WTC11 (cell line): ENCODE results near the gene FHIT. TPM values are rescaled to one million over a fixed set of nuclear protein-coding genes. Genes with fewer than 3 reads are reported as not detected.

ENCODE experiments used
- ATAC-seq: fragments of 200-7000 bp; cut with Tn5 transposase; 2 replicates; pipeline ENCODE4 v1.10.0; 2021; ENCODE audit warnings: mild to moderate bottlenecking, moderate library complexity
- CTCF ChIA-PET: fragments of 300-600 bp; sonication (Branson Sonifier 250); formaldehyde crosslinking; loops from one replicate; lab custom pipeline; 2021; ENCODE audit warnings: antibody characterized with exemption; lab: Charles Lee
- POLR2A ChIA-PET: fragments of 350-600 bp; sonication (Branson Sonifier 250); formaldehyde crosslinking; loops from one replicate; lab custom pipeline; 2021; ENCODE audit warnings: antibody characterized with exemption; lab: Charles Lee
- DNase-seq: peaks from one replicate; pipeline ENCODE4 v3.0.0; 2021; ENCODE audit warnings: low spot score
- H3K27ac Mint-ChIP-seq: 2 replicates; pipeline ENCODE4 v1.8.0; 2021; ENCODE audit warnings: mixed read lengths
- H3K27me3 Mint-ChIP-seq: 2 replicates; pipeline ENCODE4 v1.8.0; 2021; ENCODE audit warnings: low read depth, mild to moderate bottlenecking, moderate library complexity, mixed read lengths
- H3K36me3 Mint-ChIP-seq: 2 replicates; pipeline ENCODE4 v1.8.0; 2021; ENCODE audit warnings: mixed read lengths
- H3K4me1 Mint-ChIP-seq: 2 replicates; pipeline ENCODE4 v1.8.0; 2022; ENCODE audit warnings: mixed read lengths
- H3K4me3 Mint-ChIP-seq: 2 replicates; pipeline ENCODE4 v1.8.0; 2021; ENCODE audit warnings: mild to moderate bottlenecking, moderate library complexity, mixed read lengths
- H3K9me3 Mint-ChIP-seq: 2 replicates; pipeline ENCODE4 v1.8.0; 2021; ENCODE audit warnings: mixed read lengths
- CBFB ChIP-seq: sonication (generic); formaldehyde crosslinking; IDR thresholded peaks from 2 replicates; pipeline ENCODE4 v1.8.1; 2022; ENCODE audit warnings: mild to moderate bottlenecking, low read depth, missing genetic modification reagents
- CREB1 ChIP-seq: sonication (generic); formaldehyde crosslinking; IDR thresholded peaks from 2 replicates; pipeline ENCODE4 v1.8.0; 2023; ENCODE audit warnings: mild to moderate bottlenecking, missing genetic modification reagents
- ELF4 ChIP-seq: sonication (generic); formaldehyde crosslinking; IDR thresholded peaks from 2 replicates; pipeline ENCODE4 v1.8.1; 2022; ENCODE audit warnings: low read depth, mild to moderate bottlenecking, moderate library complexity, missing genetic modification reagents
- EMX1 ChIP-seq: fragments of 250-450 bp; sonication (Bioruptor Pico); IDR thresholded peaks from 2 replicates; pipeline ENCODE4 v1.8.0; 2021; ENCODE audit warnings: mild to moderate bottlenecking
- FOXJ3 ChIP-seq: sonication (generic); formaldehyde crosslinking; IDR thresholded peaks from 2 replicates; pipeline ENCODE4 v1.9.0; 2021; ENCODE audit warnings: missing genetic modification reagents, mild to moderate bottlenecking, borderline replicate concordance
- GTF2I ChIP-seq: fragments of 250-450 bp; sonication (Bioruptor Pico); conservative IDR thresholded peaks from 2 replicates; pipeline ENCODE4 v1.4.0; 2021; ENCODE audit warnings: mild to moderate bottlenecking
- HMGA2 ChIP-seq: fragments of 250-450 bp; sonication (Bioruptor Pico); IDR thresholded peaks from 2 replicates; pipeline ENCODE4 v1.4.0; 2021; ENCODE audit warnings: mild to moderate bottlenecking, moderate library complexity
- KAT7 ChIP-seq: sonication (generic); formaldehyde crosslinking; IDR thresholded peaks from 2 replicates; pipeline ENCODE4 v1.8.1; 2023; ENCODE audit warnings: missing genetic modification reagents, mild to moderate bottlenecking, borderline replicate concordance
- NR3C1 ChIP-seq: sonication (generic); formaldehyde crosslinking; conservative IDR thresholded peaks from 2 replicates; pipeline ENCODE4 v1.8.1; 2023; ENCODE audit warnings: low read depth, mild to moderate bottlenecking, missing genetic modification reagents
- RELA ChIP-seq: sonication (generic); formaldehyde crosslinking; IDR thresholded peaks from 2 replicates; pipeline ENCODE4 v1.8.1; 2022; ENCODE audit warnings: missing genetic modification reagents, mild to moderate bottlenecking, borderline replicate concordance
- SP1 ChIP-seq: sonication (generic); formaldehyde crosslinking; conservative IDR thresholded peaks from 2 replicates; pipeline ENCODE4 v1.8.1; 2022; ENCODE audit warnings: missing genetic modification reagents
- TEAD1 ChIP-seq: sonication (generic); formaldehyde crosslinking; IDR thresholded peaks from 2 replicates; pipeline ENCODE4 v1.8.0; 2022; ENCODE audit warnings: mild to moderate bottlenecking, missing genetic modification reagents
- TEAD4 ChIP-seq: sonication (generic); formaldehyde crosslinking; IDR thresholded peaks from 2 replicates; pipeline ENCODE4 v1.8.0; 2022; ENCODE audit warnings: mild to moderate bottlenecking, missing genetic modification reagents
- USF2 ChIP-seq: sonication (generic); formaldehyde crosslinking; IDR thresholded peaks from 2 replicates; pipeline ENCODE4 v1.8.1; 2023; ENCODE audit warnings: mild to moderate bottlenecking, missing genetic modification reagents, moderate library complexity
- ZNF121 ChIP-seq: sonication (generic); formaldehyde crosslinking; IDR thresholded peaks from 2 replicates; pipeline ENCODE4 v1.8.0; 2023; ENCODE audit warnings: missing genetic modification reagents
- ZNF263 ChIP-seq: sonication (generic); formaldehyde crosslinking; IDR thresholded peaks from 2 replicates; pipeline ENCODE4 v1.8.1; 2022; ENCODE audit warnings: low read depth, mild to moderate bottlenecking, moderate library complexity, missing genetic modification reagents
- ZNF317 ChIP-seq: sonication (generic); formaldehyde crosslinking; IDR thresholded peaks from 2 replicates; pipeline ENCODE4 v1.8.1; 2023; ENCODE audit warnings: low read depth, mild to moderate bottlenecking, moderate library complexity, missing genetic modification reagents, borderline replicate concordance
- ZNF416 ChIP-seq: fragments of 250-450 bp; sonication (Bioruptor Pico); IDR thresholded peaks from 2 replicates; pipeline ENCODE4 v1.9.0; 2021; ENCODE audit warnings: mild to moderate bottlenecking, inconsistent platforms
- total RNA-seq: library from RNA; stranded (reverse); gene quantifications from 3 replicates; pipeline ENCODE4 v1.2.3, GENCODE V29; 2021
- TF ChIP-seq, protein P1 (sequence below): sonication (generic); formaldehyde crosslinking; IDR thresholded peaks from 2 replicates; pipeline ENCODE4 v1.8.0; 2022; ENCODE audit warnings: mild to moderate bottlenecking, missing genetic modification reagents
- TF ChIP-seq, protein P2 (sequence below): fragments of 250-450 bp; sonication (Bioruptor Pico); conservative IDR thresholded peaks from 2 replicates; pipeline ENCODE4 v1.9.0; 2021; ENCODE audit warnings: mild to moderate bottlenecking
- TF ChIP-seq, protein P3 (sequence below): sonication (generic); formaldehyde crosslinking; IDR thresholded peaks from 2 replicates; pipeline ENCODE4 v1.8.1; 2022; ENCODE audit warnings: low read depth, missing genetic modification reagents, borderline replicate concordance
- TF ChIP-seq, protein P4 (sequence below): fragments of 250-450 bp; sonication (Bioruptor Pico); IDR thresholded peaks from 2 replicates; pipeline ENCODE4 v1.9.0; 2021; ENCODE audit warnings: mild to moderate bottlenecking, borderline replicate concordance

The FHIT gene
- total RNA-seq, 1 experiment from 2014 or later, result 2.6 TPM

DNA sequence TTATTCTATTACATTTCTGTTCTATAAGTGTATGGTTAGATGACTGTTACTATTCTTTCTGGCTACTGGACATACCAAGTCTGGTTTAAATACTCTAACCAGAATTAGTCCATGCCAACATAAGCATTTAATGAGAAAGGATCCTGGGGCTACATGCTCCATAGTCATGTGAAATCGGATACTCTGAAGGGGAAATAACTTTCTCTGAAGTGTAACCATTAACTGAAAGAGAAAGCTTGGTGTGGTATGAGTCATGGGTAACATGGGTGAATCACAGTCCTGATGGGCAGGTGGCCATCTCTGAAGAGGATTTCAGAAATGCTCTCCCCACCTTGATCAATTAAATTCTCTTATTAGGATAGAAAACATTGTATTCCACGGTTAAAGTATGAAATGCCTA lies 69.4 kb downstream of the FHIT start (continued):
- TF ChIP-seq ZNF317 (CRISPR knock-in tag) (no peak), ZNF121 (CRISPR knock-in tag) (no peak), ELF4 (CRISPR knock-in tag) (no peak)
- TF ChIP-seq, protein P1, sequence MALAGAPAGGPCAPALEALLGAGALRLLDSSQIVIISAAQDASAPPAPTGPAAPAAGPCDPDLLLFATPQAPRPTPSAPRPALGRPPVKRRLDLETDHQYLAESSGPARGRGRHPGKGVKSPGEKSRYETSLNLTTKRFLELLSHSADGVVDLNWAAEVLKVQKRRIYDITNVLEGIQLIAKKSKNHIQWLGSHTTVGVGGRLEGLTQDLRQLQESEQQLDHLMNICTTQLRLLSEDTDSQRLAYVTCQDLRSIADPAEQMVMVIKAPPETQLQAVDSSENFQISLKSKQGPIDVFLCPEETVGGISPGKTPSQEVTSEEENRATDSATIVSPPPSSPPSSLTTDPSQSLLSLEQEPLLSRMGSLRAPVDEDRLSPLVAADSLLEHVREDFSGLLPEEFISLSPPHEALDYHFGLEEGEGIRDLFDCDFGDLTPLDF (CRISPR knock-in tag), result no peak

GRCh38 chr3:61180206-61180605 lies 71.0 kb downstream of the FHIT start:
- Mint-ChIP-seq H3K4me3 (no peak overlapping the region), H3K36me3 (no peaks in the 10 kb centered on the region; the same call in 1 of the 2 replicates), H3K27ac (no peak overlapping the region), H3K9me3 (peaks cover 5% of the 10 kb centered on the region; the same call in 1 of the 2 replicates), H3K4me1 (peaks cover 1% of the 10 kb centered on the region), H3K27me3 (no peaks in the 10 kb centered on the region)
- ChIA-PET POLR2A (no interaction called here), CTCF (no interaction called here)
- DNase-seq (no peak), ATAC-seq (no peak)
- TF ChIP-seq, protein P2, sequence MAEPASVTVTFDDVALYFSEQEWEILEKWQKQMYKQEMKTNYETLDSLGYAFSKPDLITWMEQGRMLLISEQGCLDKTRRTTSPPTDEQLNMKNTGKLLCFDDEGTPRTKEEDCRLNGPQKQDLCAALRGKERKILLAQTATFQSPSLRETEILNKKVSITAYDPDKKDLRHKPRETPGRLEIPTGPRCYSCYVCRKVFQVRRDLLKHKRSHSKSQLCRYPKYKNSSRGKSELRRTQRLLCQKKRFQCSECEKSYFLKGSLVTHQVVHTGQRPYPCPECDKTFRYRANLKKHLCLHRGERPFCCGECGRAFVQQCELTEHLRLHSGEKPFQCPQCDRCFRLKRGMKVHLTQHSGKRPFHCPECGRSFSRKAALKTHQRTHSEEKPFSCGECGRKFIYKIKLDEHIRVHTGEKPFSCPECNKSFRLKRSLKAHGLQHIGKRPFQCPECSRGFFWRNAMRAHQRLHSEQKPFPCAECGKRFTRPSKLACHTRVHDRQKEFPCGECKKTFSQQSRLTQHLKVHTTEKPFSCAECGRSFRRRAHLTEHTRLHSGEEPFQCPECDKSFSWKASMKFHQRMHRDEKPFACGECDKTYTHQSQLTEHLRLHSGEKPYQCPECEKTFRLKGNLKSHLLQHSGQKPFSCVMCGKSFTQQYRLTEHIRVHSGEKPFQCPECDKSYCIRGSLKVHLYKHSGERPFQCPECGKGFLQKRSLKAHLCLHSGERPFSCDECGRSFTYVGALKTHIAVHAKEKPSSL (CRISPR knock-in tag), result no peak
- TF ChIP-seq NR3C1 (CRISPR knock-in tag) (no peak), RELA (CRISPR knock-in tag) (no peak), ZNF263 (CRISPR knock-in tag) (no peak), USF2 (no peak)

- Mint-ChIP-seq H3K27me3 (no peaks in the 10 kb centered on the region), H3K27ac (no peak overlapping the region), H3K4me1 (peaks cover 7% of the 10 kb centered on the region), H3K9me3 (peaks cover 5% of the 10 kb centered on the region; the same call in 1 of the 2 replicates), H3K36me3 (no peaks in the 10 kb centered on the region; the same call in 1 of the 2 replicates), H3K4me3 (no peak overlapping the region)
- POLR2A ChIA-PET, result no interaction called here
- DNase-seq (no peak), ATAC-seq (no peak)
- CTCF ChIA-PET, result no interaction called here
- TF ChIP-seq ZNF317 (CRISPR knock-in tag), result no peak
- TF ChIP-seq CBFB (CRISPR knock-in tag), result no peak
- TF ChIP-seq, protein P2 (CRISPR knock-in tag), result no peak
- no peak for TF ChIP-seq EMX1 (CRISPR knock-in tag)
- no peak for TF ChIP-seq ZNF121 (CRISPR knock-in tag)
- no peak for TF ChIP-seq CREB1 (CRISPR knock-in tag)
- no peak for TF ChIP-seq TEAD4 (CRISPR knock-in tag)
- TF ChIP-seq TEAD1 (CRISPR knock-in tag), result no peak
- no peak for TF ChIP-seq HMGA2 (CRISPR knock-in tag)
- TF ChIP-seq, protein P3, sequence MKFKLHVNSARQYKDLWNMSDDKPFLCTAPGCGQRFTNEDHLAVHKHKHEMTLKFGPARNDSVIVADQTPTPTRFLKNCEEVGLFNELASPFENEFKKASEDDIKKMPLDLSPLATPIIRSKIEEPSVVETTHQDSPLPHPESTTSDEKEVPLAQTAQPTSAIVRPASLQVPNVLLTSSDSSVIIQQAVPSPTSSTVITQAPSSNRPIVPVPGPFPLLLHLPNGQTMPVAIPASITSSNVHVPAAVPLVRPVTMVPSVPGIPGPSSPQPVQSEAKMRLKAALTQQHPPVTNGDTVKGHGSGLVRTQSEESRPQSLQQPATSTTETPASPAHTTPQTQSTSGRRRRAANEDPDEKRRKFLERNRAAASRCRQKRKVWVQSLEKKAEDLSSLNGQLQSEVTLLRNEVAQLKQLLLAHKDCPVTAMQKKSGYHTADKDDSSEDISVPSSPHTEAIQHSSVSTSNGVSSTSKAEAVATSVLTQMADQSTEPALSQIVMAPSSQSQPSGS (CRISPR knock-in tag), result no peak
- no peak for TF ChIP-seq SP1 (CRISPR knock-in tag)
- TF ChIP-seq FOXJ3, result no peak
- TF ChIP-seq, protein P4, sequence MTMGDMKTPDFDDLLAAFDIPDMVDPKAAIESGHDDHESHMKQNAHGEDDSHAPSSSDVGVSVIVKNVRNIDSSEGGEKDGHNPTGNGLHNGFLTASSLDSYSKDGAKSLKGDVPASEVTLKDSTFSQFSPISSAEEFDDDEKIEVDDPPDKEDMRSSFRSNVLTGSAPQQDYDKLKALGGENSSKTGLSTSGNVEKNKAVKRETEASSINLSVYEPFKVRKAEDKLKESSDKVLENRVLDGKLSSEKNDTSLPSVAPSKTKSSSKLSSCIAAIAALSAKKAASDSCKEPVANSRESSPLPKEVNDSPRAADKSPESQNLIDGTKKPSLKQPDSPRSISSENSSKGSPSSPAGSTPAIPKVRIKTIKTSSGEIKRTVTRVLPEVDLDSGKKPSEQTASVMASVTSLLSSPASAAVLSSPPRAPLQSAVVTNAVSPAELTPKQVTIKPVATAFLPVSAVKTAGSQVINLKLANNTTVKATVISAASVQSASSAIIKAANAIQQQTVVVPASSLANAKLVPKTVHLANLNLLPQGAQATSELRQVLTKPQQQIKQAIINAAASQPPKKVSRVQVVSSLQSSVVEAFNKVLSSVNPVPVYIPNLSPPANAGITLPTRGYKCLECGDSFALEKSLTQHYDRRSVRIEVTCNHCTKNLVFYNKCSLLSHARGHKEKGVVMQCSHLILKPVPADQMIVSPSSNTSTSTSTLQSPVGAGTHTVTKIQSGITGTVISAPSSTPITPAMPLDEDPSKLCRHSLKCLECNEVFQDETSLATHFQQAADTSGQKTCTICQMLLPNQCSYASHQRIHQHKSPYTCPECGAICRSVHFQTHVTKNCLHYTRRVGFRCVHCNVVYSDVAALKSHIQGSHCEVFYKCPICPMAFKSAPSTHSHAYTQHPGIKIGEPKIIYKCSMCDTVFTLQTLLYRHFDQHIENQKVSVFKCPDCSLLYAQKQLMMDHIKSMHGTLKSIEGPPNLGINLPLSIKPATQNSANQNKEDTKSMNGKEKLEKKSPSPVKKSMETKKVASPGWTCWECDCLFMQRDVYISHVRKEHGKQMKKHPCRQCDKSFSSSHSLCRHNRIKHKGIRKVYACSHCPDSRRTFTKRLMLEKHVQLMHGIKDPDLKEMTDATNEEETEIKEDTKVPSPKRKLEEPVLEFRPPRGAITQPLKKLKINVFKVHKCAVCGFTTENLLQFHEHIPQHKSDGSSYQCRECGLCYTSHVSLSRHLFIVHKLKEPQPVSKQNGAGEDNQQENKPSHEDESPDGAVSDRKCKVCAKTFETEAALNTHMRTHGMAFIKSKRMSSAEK (CRISPR knock-in tag), result no peak
- no peak for TF ChIP-seq KAT7
- no peak for TF ChIP-seq ZNF416 (CRISPR knock-in tag)
- TF ChIP-seq GTF2I (CRISPR knock-in tag), result no peak
Measured at GRCh38 chr3:61178167-61178566, 73.1 kb downstream of the FHIT start.
